PC-9 (cell line): ENCODE results near the gene DYNC1H1.

Experiments
- EZH2 ChIP-seq: fragments of 200-600 bp; sonication (generic); IDR thresholded peaks from 2 replicates; pipeline ENCODE4 v1.8.0; 2017; ENCODE audit warnings: antibody characterized with exemption, low read depth
- TF ChIP-seq, protein P1 (sequence below): fragments of 200-600 bp; sonication (generic); conservative IDR thresholded peaks from 2 replicates; pipeline ENCODE4 v1.6.1; 2017; ENCODE audit warnings: mixed run types, antibody characterized with exemption, mild to moderate bottlenecking, moderate library complexity

GRCh38 chr14:101970830-101971400, 6.5 kb downstream of the DYNC1H1 start:
- no peak for TF ChIP-seq EZH2
- TF ChIP-seq, protein P1, sequence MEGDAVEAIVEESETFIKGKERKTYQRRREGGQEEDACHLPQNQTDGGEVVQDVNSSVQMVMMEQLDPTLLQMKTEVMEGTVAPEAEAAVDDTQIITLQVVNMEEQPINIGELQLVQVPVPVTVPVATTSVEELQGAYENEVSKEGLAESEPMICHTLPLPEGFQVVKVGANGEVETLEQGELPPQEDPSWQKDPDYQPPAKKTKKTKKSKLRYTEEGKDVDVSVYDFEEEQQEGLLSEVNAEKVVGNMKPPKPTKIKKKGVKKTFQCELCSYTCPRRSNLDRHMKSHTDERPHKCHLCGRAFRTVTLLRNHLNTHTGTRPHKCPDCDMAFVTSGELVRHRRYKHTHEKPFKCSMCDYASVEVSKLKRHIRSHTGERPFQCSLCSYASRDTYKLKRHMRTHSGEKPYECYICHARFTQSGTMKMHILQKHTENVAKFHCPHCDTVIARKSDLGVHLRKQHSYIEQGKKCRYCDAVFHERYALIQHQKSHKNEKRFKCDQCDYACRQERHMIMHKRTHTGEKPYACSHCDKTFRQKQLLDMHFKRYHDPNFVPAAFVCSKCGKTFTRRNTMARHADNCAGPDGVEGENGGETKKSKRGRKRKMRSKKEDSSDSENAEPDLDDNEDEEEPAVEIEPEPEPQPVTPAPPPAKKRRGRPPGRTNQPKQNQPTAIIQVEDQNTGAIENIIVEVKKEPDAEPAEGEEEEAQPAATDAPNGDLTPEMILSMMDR, result no peak
